ENCODE data around the gene NBPF20. TPM values are rescaled to one million over a fixed set of nuclear protein-coding genes. Genes with fewer than 3 reads are reported as not detected.
"Not testable (repeated sequence)": the region's sequence is repeated elsewhere in the genome, so short reads cannot be mapped to it uniquely, and the experiment has no call there.

The NBPF20 gene
- 1 to 10 TPM; 1.6 to 3.5 (median 2.8) TPM for total RNA-seq

DNA sequence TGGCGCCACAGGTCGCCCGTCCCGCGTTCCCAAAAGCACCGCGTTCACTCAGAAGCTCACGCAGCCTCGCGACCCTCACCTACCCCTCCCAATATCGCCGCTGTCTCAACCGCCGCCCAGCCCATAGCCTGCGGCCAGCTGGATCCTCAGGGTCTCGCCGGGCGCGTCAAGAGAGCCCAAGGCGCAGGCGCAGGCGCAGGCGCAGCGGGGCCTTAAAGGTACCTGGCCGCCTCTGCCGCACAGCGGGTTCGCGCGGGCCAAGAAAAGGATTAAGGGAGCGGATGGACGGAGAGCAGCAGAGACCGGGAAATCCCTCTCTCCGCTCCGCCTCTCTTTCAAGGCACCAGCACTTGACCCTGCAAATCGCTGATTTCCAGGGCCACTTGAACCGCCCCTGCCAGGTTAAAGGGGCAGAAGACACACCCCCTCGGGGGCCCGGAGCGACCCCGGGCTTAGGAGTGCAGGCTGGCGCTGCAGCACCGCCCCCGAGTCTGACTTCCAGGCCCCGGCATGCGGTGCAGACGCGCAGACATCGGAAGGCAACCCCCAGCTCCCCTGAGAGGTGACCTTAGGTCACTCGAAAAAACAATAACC, at the start of gene NBPF20:
Gene NBPF20 (minus strand): TSS at position 168 of the 594 bp plus-strand sequence. CDS start 20,331 bp downstream, outside the sequence.
- Histone ChIP-seq H3K4me1 (peaks cover 13% of the 10 kb centered on the region), H3K36me3 (no peaks in the 10 kb centered on the region), H3K9me3 (no peaks in the 10 kb centered on the region), H3K4me3 (peak within 1 kb of the TSS; percentile 56), H3K27ac (no peak within 1 kb of the TSS), H3K27me3 (peaks cover 26% of the 10 kb centered on the region)
- 1% methylated on average over 22 of the region's 50 CpGs for WGBS
- TF ChIP-seq, protein P1, sequence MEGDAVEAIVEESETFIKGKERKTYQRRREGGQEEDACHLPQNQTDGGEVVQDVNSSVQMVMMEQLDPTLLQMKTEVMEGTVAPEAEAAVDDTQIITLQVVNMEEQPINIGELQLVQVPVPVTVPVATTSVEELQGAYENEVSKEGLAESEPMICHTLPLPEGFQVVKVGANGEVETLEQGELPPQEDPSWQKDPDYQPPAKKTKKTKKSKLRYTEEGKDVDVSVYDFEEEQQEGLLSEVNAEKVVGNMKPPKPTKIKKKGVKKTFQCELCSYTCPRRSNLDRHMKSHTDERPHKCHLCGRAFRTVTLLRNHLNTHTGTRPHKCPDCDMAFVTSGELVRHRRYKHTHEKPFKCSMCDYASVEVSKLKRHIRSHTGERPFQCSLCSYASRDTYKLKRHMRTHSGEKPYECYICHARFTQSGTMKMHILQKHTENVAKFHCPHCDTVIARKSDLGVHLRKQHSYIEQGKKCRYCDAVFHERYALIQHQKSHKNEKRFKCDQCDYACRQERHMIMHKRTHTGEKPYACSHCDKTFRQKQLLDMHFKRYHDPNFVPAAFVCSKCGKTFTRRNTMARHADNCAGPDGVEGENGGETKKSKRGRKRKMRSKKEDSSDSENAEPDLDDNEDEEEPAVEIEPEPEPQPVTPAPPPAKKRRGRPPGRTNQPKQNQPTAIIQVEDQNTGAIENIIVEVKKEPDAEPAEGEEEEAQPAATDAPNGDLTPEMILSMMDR (IDR thresholded peaks at IDR 0.05), result no peak
- TF ChIP-seq EP300 (IDR thresholded peaks at IDR 0.05), result no peak
- DNase-seq (ENCODE audit: low spot score in 2 of 2), result peak; percentile 76 to 80

- H3K9me3 ChIP-seq; H3K36me3 ChIP-seq; H3K4me1 ChIP-seq; H3K27ac ChIP-seq; DNase-seq (ENCODE audit: low spot score in 2 of 2): not testable (repeated sequence)
- WGBS, result 63% methylated on average over 1 of the region's 8 CpGs
- Histone ChIP-seq H3K27me3 (peaks cover 23% of the 10 kb centered on the region), H3K4me3 (peak overlapping the region; percentile 30)
Measured at GRCh38 chr1:145474837-145475368, 49.5 kb upstream of the NBPF20 start.

DNA sequence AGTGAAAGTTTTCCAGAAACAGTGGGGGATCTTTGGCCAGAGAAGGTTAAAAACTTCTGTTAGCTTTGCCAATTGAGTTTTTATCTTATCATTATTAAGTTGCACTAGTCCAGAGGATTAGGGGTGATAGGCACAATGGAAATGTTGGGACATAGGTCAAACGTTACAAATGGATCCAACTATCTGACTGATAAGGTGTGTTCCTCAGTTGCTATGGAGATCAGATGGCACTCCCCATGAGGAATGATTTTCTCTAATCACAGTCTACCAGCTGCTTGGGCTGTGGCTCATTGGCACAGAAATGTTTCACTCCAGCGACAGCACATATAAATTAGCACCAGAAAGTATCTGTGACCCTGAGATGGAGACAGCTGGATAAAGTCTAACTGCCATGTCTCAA, 47.3 kb upstream of the NBPF20 start:
- not testable (repeated sequence) for H3K4me1 ChIP-seq; H3K36me3 ChIP-seq; H3K4me3 ChIP-seq; DNase-seq (ENCODE audit: low spot score in 2 of 2); H3K9me3 ChIP-seq; H3K27ac ChIP-seq
- 89% methylated on average over 1 of the region's 2 CpGs for WGBS
- peaks cover 23% of the 10 kb centered on the region for H3K27me3 ChIP-seq

GRCh38 chr1:145471365-145471764, 46.0 kb upstream of the NBPF20 start:
- 42% methylated on average over 6 of the region's 6 CpGs for WGBS
- H3K4me3 ChIP-seq; H3K27ac ChIP-seq; H3K36me3 ChIP-seq; H3K4me1 ChIP-seq; DNase-seq (ENCODE audit: low spot score in 2 of 2); H3K9me3 ChIP-seq: not testable (repeated sequence)
- H3K27me3 ChIP-seq, result peaks cover 23% of the 10 kb centered on the region

- H3K4me3 ChIP-seq, result peak overlapping the region; percentile 54
Measured at GRCh38 chr1:145465405-145466144, 40.2 kb upstream of the NBPF20 start.

DNA sequence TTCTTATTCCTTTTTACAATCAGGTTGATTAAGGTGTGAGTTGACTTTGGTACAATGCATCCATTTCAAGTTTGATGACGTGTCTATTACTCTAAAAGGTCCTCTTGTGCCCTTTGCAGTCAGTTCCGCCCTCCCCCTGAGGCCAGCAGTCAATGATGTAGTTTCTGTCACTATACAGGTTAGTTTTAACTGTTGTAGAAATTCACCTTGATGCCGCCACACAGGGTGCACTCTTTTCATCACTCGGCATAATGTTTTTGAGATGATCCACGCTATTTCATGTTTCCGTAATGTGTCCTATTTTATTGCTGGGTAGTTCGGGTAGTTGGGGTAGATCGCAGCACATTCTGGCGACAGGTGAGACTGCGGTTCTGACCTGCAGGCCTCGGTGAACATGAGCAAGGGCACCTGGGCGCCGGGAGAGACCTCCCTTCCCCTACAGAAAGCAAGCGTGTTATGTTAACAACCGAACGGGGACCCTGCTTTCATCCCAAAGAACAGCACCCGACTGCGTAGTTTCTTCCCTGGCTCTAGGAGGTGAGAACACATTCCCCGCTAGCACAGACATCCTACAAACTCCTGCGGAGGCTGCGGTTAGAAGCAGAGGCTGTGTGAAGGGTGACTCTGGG, 39.4 kb upstream of the NBPF20 start:
- DNase-seq (ENCODE audit: low spot score in 2 of 2); H3K9me3 ChIP-seq; H3K36me3 ChIP-seq; H3K4me1 ChIP-seq; H3K27ac ChIP-seq: not testable (repeated sequence)
- Histone ChIP-seq H3K27me3 (peaks cover 13% of the 10 kb centered on the region), H3K4me3 (peak overlapping the region; percentile 54)
- 14% methylated on average over 6 of the region's 21 CpGs for WGBS

More at GRCh38 chr1:145465405-145466144, 40.2 kb upstream of the NBPF20 start:
- H3K4me1 ChIP-seq, H3K9me3 ChIP-seq, H3K36me3 ChIP-seq: not testable (repeated sequence)
- peak; percentile 59 to 78 for DNase-seq (ENCODE audit: low spot score in 2 of 2)
- 0% methylated on average over 14 of the region's 35 CpGs for WGBS
- peak overlapping the region; percentile 57 for H3K27ac ChIP-seq
- peak in 1 of 3 donors; percentile 25 for TF ChIP-seq POLR2AphosphoS5 (IDR thresholded peaks at IDR 0.05)
- peaks cover 12% of the 10 kb centered on the region for H3K27me3 ChIP-seq

GRCh38 chr1:145464017-145464416, 38.6 kb upstream of the NBPF20 start:
- peaks cover 13% of the 10 kb centered on the region for H3K27me3 ChIP-seq
- 88% methylated on average over 2 of the region's 2 CpGs for WGBS
- H3K4me3 ChIP-seq, result not testable (repeated sequence)

DNA sequence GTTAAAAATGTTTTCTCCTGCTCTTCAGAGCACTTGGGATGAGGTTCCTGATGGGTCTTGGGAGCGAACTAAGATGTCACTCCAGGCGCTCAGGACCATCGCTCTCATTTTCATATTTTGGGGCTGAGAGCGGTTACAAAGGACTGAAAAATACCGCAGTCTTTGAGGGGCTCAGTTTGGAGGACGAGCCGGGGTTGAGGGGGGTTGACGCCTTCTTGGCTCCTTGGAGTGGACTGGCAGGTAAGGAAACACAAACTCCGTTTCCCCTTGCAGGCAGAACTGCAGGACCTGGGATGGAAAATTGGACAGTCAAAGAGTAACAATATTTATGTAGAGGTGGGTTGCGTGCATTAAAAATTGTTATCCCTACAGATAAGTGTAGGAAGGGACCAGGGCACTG, 35.3 kb upstream of the NBPF20 start:
- not testable (repeated sequence) for H3K4me3 ChIP-seq; H3K27ac ChIP-seq; DNase-seq (ENCODE audit: low spot score in 2 of 2); H3K36me3 ChIP-seq; H3K9me3 ChIP-seq; H3K4me1 ChIP-seq
- peaks cover 13% of the 10 kb centered on the region for H3K27me3 ChIP-seq
- 61% methylated on average over 9 of the region's 10 CpGs for WGBS

More at GRCh38 chr1:145464017-145464416, 38.6 kb upstream of the NBPF20 start:
- H3K9me3 ChIP-seq; H3K27ac ChIP-seq; DNase-seq (ENCODE audit: low spot score in 2 of 2); H3K4me1 ChIP-seq; H3K36me3 ChIP-seq: not testable (repeated sequence)

DNA sequence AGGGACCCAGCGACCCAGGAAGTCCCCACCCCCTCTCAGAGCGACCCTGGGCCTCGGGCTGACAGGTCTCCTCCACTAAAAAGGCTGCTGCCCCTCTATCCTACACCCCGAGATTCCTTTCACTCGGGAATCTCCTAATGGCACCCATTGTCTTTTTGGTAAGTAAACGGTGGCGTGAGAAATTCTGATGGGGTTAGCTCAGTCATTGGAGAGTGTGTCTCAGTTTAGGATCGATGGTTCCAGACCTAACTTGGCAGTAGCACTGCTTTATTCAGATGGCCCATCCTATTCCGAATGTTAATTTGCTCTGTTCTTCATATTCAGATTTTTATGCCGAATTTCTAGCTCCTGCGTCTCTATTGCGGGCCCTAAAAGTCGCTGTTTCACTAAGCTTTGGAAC, 34.6 kb upstream of the NBPF20 start:
- H3K27ac ChIP-seq; DNase-seq (ENCODE audit: low spot score in 2 of 2); H3K4me1 ChIP-seq; H3K36me3 ChIP-seq; H3K9me3 ChIP-seq; H3K4me3 ChIP-seq: not testable (repeated sequence)
- 5% methylated on average over 10 of the region's 13 CpGs for WGBS
- H3K27me3 ChIP-seq, result peaks cover 16% of the 10 kb centered on the region

GRCh38 chr1:145459591-145459990, 34.2 kb upstream of the NBPF20 start:
- no CpG with 5 or more reads among the region's 27 CpGs for WGBS
- not testable (repeated sequence) for H3K27ac ChIP-seq; H3K36me3 ChIP-seq; H3K9me3 ChIP-seq; H3K4me1 ChIP-seq; DNase-seq (ENCODE audit: low spot score in 2 of 2); H3K4me3 ChIP-seq
- peaks cover 17% of the 10 kb centered on the region for H3K27me3 ChIP-seq

GRCh38 chr1:145459063-145459462, 33.7 kb upstream of the NBPF20 start:
- no CpG with 5 or more reads among the region's 1 CpG for WGBS
- not testable (repeated sequence) for H3K27ac ChIP-seq; H3K36me3 ChIP-seq; H3K4me3 ChIP-seq; H3K9me3 ChIP-seq; DNase-seq (ENCODE audit: low spot score in 2 of 2); H3K4me1 ChIP-seq
- H3K27me3 ChIP-seq, result peaks cover 20% of the 10 kb centered on the region

DNA sequence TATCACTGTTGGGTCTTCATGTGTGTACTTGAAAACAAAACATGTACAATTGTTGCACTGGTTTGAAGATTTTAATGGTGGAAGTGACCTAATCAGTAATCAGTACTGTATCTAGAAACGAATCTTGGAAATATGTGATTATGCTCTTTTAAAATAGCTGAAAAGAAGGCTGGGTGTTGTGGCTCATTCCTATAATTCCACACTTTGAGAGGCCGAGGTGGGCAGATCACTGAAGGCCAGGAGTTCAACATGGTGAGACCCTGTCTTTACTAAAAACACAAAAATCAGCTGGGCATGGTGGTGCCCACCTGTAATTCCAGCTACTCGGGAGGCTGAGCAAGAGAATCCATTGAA, 29.4 kb upstream of the NBPF20 start:
- H3K4me1 ChIP-seq; H3K27ac ChIP-seq; H3K9me3 ChIP-seq; H3K4me3 ChIP-seq; H3K36me3 ChIP-seq; DNase-seq (ENCODE audit: low spot score in 2 of 2): not testable (repeated sequence)
- peaks cover 22% of the 10 kb centered on the region for H3K27me3 ChIP-seq
- WGBS, result 66% methylated on average over 2 of the region's 3 CpGs
